ENCODE measurements around the gene TMX3. TPM values are rescaled to one million over a fixed set of nuclear protein-coding genes. Genes with fewer than 3 reads are reported as not detected.

The TMX3 gene, protein sequence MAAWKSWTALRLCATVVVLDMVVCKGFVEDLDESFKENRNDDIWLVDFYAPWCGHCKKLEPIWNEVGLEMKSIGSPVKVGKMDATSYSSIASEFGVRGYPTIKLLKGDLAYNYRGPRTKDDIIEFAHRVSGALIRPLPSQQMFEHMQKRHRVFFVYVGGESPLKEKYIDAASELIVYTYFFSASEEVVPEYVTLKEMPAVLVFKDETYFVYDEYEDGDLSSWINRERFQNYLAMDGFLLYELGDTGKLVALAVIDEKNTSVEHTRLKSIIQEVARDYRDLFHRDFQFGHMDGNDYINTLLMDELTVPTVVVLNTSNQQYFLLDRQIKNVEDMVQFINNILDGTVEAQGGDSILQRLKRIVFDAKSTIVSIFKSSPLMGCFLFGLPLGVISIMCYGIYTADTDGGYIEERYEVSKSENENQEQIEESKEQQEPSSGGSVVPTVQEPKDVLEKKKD
- total RNA-seq (10 to 100 TPM; 40.9 to 59.5 (median 42.5) TPM), polyA plus RNA-seq (10 to 100 TPM in 1 of 3 donors, 1 to 10 TPM in 2; 3.0 to 14.8 (median 7.2) TPM)

DNA sequence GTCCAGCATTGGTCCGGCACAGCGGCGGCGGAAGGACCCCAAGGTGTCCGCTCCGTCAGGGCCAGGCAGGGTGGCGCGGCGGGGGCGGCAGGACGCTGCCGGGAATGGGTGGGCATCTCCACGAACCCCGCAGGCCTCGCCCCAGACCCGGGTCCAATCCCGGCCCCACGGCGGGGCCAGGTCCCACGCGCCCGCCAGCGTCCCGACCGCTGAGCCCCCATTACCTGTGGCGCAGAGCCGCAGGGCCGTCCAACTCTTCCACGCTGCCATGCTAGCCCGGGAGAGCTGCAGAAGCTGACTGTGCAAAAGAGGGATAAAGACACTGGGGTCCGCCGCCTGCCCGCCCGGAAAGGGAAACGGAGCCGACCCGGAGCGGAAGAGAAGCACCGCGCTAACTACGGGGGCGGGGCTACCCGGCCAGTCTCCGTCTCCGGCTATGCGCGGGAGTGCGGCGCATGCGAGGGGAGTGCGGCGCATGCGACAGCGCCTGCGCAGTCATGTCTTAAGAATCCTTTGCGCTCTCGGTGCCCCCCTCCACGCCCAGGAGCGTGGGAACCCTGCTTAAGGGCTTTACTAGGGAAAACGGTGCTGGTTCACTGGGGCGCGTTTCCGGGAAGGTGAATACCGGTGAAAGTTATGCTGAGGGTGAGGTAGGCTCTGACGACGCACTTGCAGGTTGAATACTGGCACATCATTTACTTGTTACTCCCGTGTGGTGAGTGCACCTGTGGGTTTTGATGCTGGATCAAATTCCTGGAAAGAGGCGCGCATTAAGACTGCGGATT is at the start of gene TMX3:
TMX3 (minus strand) TSS at position 397 of the 785 bp plus-strand sequence; CDS start at position 270, 127 bp downstream.
- 0% methylated on average over 70 of the region's 70 CpGs for WGBS, 2 donors
- Histone ChIP-seq H3K27me3 (no peaks in the 10 kb centered on the region), H3K4me1 (peaks cover 0 to 23% (median 14%) of the 10 kb centered on the region in 4 donors), H3K27ac (peak within 1 kb of the TSS; percentile 77 to 84 (median 80)), H3K36me3 (peaks cover 0 to 30% (median 5%) of the 10 kb centered on the region in 4 donors), H3K4me3 (peak within 1 kb of the TSS; percentile 77 to 97 (median 90)), H3K9me3 (no peaks in the 10 kb centered on the region)
- intact Hi-C loops (cut with DNase I) = loop anchor here (5.0 to 10.0 kb wide), 2 partner anchors 1198 to 1490 kb away; partner anchors contain the start of genes DSEL and RTTN
- peak; percentile 93 for DNase-seq
- TF ChIP-seq, protein P1, sequence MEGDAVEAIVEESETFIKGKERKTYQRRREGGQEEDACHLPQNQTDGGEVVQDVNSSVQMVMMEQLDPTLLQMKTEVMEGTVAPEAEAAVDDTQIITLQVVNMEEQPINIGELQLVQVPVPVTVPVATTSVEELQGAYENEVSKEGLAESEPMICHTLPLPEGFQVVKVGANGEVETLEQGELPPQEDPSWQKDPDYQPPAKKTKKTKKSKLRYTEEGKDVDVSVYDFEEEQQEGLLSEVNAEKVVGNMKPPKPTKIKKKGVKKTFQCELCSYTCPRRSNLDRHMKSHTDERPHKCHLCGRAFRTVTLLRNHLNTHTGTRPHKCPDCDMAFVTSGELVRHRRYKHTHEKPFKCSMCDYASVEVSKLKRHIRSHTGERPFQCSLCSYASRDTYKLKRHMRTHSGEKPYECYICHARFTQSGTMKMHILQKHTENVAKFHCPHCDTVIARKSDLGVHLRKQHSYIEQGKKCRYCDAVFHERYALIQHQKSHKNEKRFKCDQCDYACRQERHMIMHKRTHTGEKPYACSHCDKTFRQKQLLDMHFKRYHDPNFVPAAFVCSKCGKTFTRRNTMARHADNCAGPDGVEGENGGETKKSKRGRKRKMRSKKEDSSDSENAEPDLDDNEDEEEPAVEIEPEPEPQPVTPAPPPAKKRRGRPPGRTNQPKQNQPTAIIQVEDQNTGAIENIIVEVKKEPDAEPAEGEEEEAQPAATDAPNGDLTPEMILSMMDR (IDR thresholded peaks at IDR 0.05) = no peak
- peak in 1 of 2 donors; percentile 18 for TF ChIP-seq POLR2A (IDR thresholded peaks at IDR 0.05)
- no peak for TF ChIP-seq EP300 (IDR thresholded peaks at IDR 0.05)
- peak; percentile 4 to 75 (median 49) for TF ChIP-seq POLR2AphosphoS5 (IDR thresholded peaks at IDR 0.05)

DNA sequence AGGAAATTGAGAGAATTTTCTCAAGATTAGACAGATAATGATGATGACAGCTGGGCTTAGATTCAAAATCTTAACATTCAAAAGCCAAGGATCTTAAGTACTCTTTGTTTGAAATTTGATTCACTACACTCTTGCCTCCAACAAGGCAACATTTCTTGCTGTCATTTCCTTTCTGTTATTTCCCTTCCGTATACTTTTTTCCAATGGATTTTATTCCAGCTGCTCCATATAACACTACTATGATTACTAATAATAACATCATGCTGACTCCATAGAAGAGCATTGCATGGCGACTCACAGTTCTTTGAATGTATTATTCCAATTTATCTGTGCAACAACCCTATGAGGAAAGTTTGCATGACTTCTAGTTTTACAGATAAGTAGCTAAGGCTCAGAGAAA is 49.1 kb upstream of the TMX3 start:
- intact Hi-C loops (cut with DNase I) = no loop called here
- 85 to 87% methylated on average over 2 of the region's 2 CpGs for WGBS, 2 donors
- Histone ChIP-seq H3K4me1 (no peaks in the 10 kb centered on the region), H3K9me3 (no peaks in the 10 kb centered on the region), H3K27me3 (no peaks in the 10 kb centered on the region), H3K4me3 (no peak overlapping the region), H3K27ac (no peak overlapping the region), H3K36me3 (no peaks in the 10 kb centered on the region)
- no peak for DNase-seq
- TF ChIP-seq, protein P1 (IDR thresholded peaks at IDR 0.05) = no peak
- TF ChIP-seq POLR2A (IDR thresholded peaks at IDR 0.05) (no peak), EP300 (IDR thresholded peaks at IDR 0.05) (no peak), POLR2AphosphoS5 (IDR thresholded peaks at IDR 0.05) (no peak)

DNA sequence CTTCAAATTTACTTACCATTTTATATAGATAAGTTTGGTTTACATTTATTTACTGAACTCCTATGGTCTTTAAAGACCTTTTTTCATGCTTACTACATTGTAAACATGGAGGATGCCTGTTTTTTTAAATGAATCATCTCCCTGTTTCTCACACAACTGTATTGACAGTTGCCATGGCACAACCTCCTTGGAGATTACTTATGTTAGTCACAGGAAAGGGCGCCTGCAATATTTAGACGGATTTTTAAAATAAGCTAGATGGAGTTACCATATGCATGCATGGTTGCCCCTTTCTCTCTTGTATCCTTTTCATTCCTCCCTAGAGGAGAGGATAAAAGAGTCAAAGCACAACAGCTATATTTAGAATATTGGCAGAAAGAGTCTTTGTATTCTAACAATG is 48.2 kb upstream of the TMX3 start:
- Histone ChIP-seq H3K4me3 (no peak overlapping the region), H3K27ac (no peak overlapping the region), H3K9me3 (no peaks in the 10 kb centered on the region), H3K27me3 (no peaks in the 10 kb centered on the region), H3K4me1 (no peaks in the 10 kb centered on the region), H3K36me3 (no peaks in the 10 kb centered on the region)
- intact Hi-C loops (cut with DNase I) = no loop called here
- WGBS, 2 donors = 87 to 89% methylated on average over 2 of the region's 2 CpGs
- TF ChIP-seq POLR2AphosphoS5 (IDR thresholded peaks at IDR 0.05) (no peak), EP300 (IDR thresholded peaks at IDR 0.05) (no peak), POLR2A (IDR thresholded peaks at IDR 0.05) (no peak)
- TF ChIP-seq, protein P1 (IDR thresholded peaks at IDR 0.05) = no peak
- no peak for DNase-seq

DNA sequence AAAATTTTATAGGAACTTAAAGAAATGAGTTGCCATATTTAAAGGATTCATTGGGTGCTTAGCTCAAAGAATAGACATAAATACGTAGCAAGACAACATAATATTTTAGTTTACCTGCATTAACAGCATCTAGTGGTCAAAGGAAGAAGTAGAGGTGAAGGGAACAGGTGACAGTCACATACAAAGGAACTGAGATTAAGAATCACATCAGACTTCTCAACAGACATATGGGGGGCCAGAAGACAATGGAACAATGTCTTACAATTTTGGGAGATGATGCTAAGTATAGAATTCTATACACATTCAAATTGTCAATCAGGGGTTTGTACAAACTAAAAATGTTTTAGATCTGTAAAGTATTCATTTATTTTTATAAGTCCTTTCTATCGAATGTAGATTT is 44.4 kb upstream of the TMX3 start:
- intact Hi-C loops (cut with DNase I) = no loop called here
- no peak for DNase-seq
- H3K27ac ChIP-seq = no peak overlapping the region
- TF ChIP-seq, protein P1 (IDR thresholded peaks at IDR 0.05) = no peak
- TF ChIP-seq EP300 (IDR thresholded peaks at IDR 0.05) = no peak
- no peak for TF ChIP-seq POLR2A (IDR thresholded peaks at IDR 0.05)
- TF ChIP-seq POLR2AphosphoS5 (IDR thresholded peaks at IDR 0.05) = no peak
- WGBS, 2 donors = 79 to 91% methylated on average over 2 of the region's 2 CpGs
- no peaks in the 10 kb centered on the region for H3K27me3 ChIP-seq
- peaks cover 0 to 3% (median 0%) of the 10 kb centered on the region in 4 donors for H3K9me3 ChIP-seq
- no peaks in the 10 kb centered on the region for H3K36me3 ChIP-seq
- H3K4me3 ChIP-seq = no peak overlapping the region
- no peaks in the 10 kb centered on the region for H3K4me1 ChIP-seq
